A549 (cell line): ENCODE data around the gene SCTR. TPM values are rescaled to one million over a fixed set of nuclear protein-coding genes. Genes with fewer than 3 reads are reported as not detected.

Experiments used
- ATAC-seq, 2 experiments: fragments of 200-7000 bp in 1 of 2; fragments of >200 bp in 1 of 2; cut with Nextera tagmentation in 1 of 2; cut with Tn5 transposase in 1 of 2; 3 replicates each; pipeline versions ENCODE4 v1.8.0 to v1.9.1; 2018 to 2020; ENCODE audit warnings: mild to moderate bottlenecking in 1 of 2, moderate library complexity in 1 of 2
- CTCF ChIA-PET: fragments of 300-600 bp; sonication (Branson Sonifier 250); formaldehyde crosslinking; extraction: SDS; loops from one replicate; lab custom pipeline; 2021; ENCODE audit warnings: antibody characterized with exemption, inconsistent platforms; lab: Yijun Ruan, JAX
- POLR2A ChIA-PET: fragments of 350-600 bp; formaldehyde crosslinking; extraction: SDS; loops from one replicate; lab custom pipeline; 2021; ENCODE audit warnings: antibody characterized with exemption, inconsistent platforms; lab: Yijun Ruan, JAX
- DNase-seq, 2 experiments: peaks; one replicate each; pipeline versions ENCODE4 v3.0.0 to v3.0.0-alpha.2; 2011 to 2016; ENCODE audit warnings: low read depth in 1 of 2, low spot score in 1 of 2
- FAIRE-seq: peaks from 2 replicates; lab custom pipeline; 2011; peaks lifted over from hg19 to GRCh38; lab: Jason Lieb, UNC
- H3K27ac ChIP-seq, 2 experiments: fragments of >200 bp; sonication (Bioruptor Twin); formaldehyde crosslinking; 3 replicates each; pipeline ENCODE4 v1.5.1; 2016 to 2017
- H3K4me1 ChIP-seq: fragments of >200 bp; sonication (Bioruptor Twin); formaldehyde crosslinking; 3 replicates; pipeline ENCODE4 v1.6.1; 2016
- H3K4me2 ChIP-seq: fragments of >200 bp; sonication (Bioruptor Twin); formaldehyde crosslinking; 3 replicates; pipeline ENCODE4 v1.6.1; 2016
- H3K4me3 ChIP-seq: fragments of >200 bp; sonication (Bioruptor Twin); formaldehyde crosslinking; 3 replicates; pipeline ENCODE4 v1.5.1; 2016
- H3K9me3 ChIP-seq: fragments of >200 bp; sonication (Bioruptor Twin); formaldehyde crosslinking; 3 replicates; pipeline ENCODE4 v1.6.1; 2016
- CEBPB ChIP-seq, 2 experiments: fragments of >200 bp in 1 of 2; sonication (Bioruptor Twin) in 1 of 2; formaldehyde crosslinking in 1 of 2; IDR thresholded peaks; 2 replicates each; pipeline ENCODE4 v1.6.1; 2012 to 2016
- FOSB ChIP-seq: fragments of 250-450 bp; sonication (Bioruptor Pico); IDR thresholded peaks from 2 replicates; pipeline ENCODE4 v1.5.0; 2020; ENCODE audit warnings: mild to moderate bottlenecking, moderate library complexity
- HOXB13 ChIP-seq: fragments of 250-450 bp; sonication (Bioruptor Pico); IDR thresholded peaks from 2 replicates; pipeline ENCODE4 v1.5.0; 2020; ENCODE audit warnings: low read depth, mild to moderate bottlenecking, moderate library complexity
- JUNB ChIP-seq: fragments of >200 bp; sonication (Bioruptor Twin); formaldehyde crosslinking; IDR thresholded peaks from 2 replicates; pipeline ENCODE4 v1.6.1; 2016
- MYC ChIP-seq: IDR thresholded peaks from 2 replicates; pipeline ENCODE4 v1.6.1; 2012; ENCODE audit warnings: mild to moderate bottlenecking, inconsistent platforms, low read length, improper control_type of control experiment, borderline replicate concordance
- NR3C1 ChIP-seq: fragments of >200 bp; sonication (Bioruptor Twin); formaldehyde crosslinking; IDR thresholded peaks from 3 replicates; pipeline ENCODE4 v1.6.1; 2017
- POLR2A ChIP-seq: IDR thresholded peaks from 2 replicates; pipeline ENCODE4 v1.6.1; 2012; ENCODE audit warnings: mild to moderate bottlenecking, low read length
- RARB ChIP-seq: fragments of 250-450 bp; sonication (Bioruptor Pico); IDR thresholded peaks from 2 replicates; pipeline ENCODE4 v1.8.0; 2021; ENCODE audit warnings: mild to moderate bottlenecking, moderate library complexity
- TFCP2L1 ChIP-seq: fragments of 250-450 bp; sonication (Bioruptor Pico); IDR thresholded peaks from 2 replicates; pipeline ENCODE4 v1.5.0; 2021; ENCODE audit warnings: mild to moderate bottlenecking
- WGBS: methylation state at CpG from one replicate; pipeline ENCODE4 v1.1.6; 2017; ENCODE audit errors: missing lambda C conversion rate; 5-methylcytosine and 5-hydroxymethylcytosine counted together
- polyA plus RNA-seq, 4 experiments: library from polyadenylated mRNA; depleted of rRNA in 3 of 4; stranded (reverse); fragments of >200 nt; fragmentation: RNase III in 1 of 4; extraction: RNeasy Plus Mini Kit Qiagen cat#74134 plus additional on column Dnase treatment in 1 of 4; gene quantifications; 2 replicates in 3 of 4; 3 replicates in 1 of 4; pipeline ENCODE4 v1.2.3, GENCODE V29; 2011 to 2017
- TF ChIP-seq, protein P1 (sequence below): fragments of 250-450 bp; sonication (Bioruptor Pico); IDR thresholded peaks from 2 replicates; pipeline ENCODE4 v1.5.0; 2021; ENCODE audit warnings: mild to moderate bottlenecking, moderate library complexity, borderline replicate concordance
- TF ChIP-seq, protein P2 (sequence below): fragments of 150-350 bp; IDR thresholded peaks from 2 replicates; pipeline ENCODE4 v1.6.1; 2014; ENCODE audit warnings: low read depth, mild to moderate bottlenecking, low read length

Gene SCTR
- polyA plus RNA-seq, 2 of the 4 experiments (the other 2 are of a cell fraction) = not detected

DNA sequence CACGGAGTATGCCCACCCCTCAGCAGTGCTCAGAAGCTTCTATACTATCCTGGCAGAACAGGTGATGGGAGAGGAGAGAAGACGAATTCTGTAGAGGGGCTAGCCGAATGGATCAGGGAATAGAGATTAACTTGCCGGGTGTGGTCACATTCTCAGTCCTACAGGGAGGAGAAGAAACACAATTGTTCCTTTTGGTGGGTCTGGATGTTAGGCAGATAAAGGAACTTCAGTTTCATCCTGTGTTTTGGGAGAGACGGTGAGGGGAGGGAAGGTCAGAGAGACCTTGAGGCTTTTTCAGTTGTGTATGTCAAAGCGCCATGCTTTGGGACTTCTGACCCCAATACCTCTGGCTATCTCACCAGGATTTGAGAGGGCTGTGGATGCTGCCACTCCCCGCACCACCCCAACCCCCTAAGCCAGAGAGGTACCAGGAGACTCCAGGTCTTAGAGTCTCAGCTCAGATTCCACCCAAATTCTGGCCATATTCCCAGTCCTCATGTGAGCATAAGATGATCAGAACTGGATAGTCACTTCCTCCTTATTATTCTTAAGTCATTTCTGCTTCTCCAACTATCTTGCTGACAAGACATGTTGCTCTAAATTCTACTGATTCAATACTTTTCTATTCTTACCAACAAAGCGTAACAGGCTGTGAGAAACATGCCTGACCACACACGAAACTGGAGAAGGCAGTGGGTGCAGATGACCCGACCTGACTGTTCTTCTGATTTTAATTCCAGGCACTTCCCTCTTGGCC is 94.9 kb downstream of the SCTR start:
- Histone ChIP-seq H3K4me1 (peaks cover 51% of the 10 kb centered on the region), H3K4me2 (peak overlapping the region; percentile 1; the same call in 1 of the 3 replicates), H3K27ac (peak overlapping the region in 1 of 2 experiments; percentile 91; a peak in 2 of 6 replicates), H3K4me3 (no peak overlapping the region), H3K9me3 (no peaks in the 10 kb centered on the region)
- WGBS = 82% methylated on average over 10 of the region's 10 CpGs
- ATAC-seq (no peak), DNase-seq (no peak), FAIRE-seq (no peak)
- POLR2A ChIA-PET = no interaction called here
- TF ChIP-seq, protein P1, sequence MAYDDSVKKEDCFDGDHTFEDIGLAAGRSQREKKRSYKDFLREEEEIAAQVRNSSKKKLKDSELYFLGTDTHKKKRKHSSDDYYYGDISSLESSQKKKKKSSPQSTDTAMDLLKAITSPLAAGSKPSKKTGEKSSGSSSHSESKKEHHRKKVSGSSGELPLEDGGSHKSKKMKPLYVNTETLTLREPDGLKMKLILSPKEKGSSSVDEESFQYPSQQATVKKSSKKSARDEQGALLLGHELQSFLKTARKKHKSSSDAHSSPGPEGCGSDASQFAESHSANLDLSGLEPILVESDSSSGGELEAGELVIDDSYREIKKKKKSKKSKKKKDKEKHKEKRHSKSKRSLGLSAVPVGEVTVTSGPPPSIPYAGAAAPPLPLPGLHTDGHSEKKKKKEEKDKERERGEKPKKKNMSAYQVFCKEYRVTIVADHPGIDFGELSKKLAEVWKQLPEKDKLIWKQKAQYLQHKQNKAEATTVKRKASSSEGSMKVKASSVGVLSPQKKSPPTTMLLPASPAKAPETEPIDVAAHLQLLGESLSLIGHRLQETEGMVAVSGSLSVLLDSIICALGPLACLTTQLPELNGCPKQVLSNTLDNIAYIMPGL (CRISPR knock-in tag) = no peak
- TF ChIP-seq RARB (CRISPR knock-in tag) (no peak), FOSB (no peak)
- TF ChIP-seq, protein P2, sequence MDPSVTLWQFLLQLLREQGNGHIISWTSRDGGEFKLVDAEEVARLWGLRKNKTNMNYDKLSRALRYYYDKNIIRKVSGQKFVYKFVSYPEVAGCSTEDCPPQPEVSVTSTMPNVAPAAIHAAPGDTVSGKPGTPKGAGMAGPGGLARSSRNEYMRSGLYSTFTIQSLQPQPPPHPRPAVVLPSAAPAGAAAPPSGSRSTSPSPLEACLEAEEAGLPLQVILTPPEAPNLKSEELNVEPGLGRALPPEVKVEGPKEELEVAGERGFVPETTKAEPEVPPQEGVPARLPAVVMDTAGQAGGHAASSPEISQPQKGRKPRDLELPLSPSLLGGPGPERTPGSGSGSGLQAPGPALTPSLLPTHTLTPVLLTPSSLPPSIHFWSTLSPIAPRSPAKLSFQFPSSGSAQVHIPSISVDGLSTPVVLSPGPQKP = no peak
- CTCF ChIA-PET = interaction anchor here (0.8 to 1.9 kb wide), 2 partner anchors 12 to 47 kb away, joined by 3 to 5 read pairs; no protein-coding TSS in a partner anchor

DNA sequence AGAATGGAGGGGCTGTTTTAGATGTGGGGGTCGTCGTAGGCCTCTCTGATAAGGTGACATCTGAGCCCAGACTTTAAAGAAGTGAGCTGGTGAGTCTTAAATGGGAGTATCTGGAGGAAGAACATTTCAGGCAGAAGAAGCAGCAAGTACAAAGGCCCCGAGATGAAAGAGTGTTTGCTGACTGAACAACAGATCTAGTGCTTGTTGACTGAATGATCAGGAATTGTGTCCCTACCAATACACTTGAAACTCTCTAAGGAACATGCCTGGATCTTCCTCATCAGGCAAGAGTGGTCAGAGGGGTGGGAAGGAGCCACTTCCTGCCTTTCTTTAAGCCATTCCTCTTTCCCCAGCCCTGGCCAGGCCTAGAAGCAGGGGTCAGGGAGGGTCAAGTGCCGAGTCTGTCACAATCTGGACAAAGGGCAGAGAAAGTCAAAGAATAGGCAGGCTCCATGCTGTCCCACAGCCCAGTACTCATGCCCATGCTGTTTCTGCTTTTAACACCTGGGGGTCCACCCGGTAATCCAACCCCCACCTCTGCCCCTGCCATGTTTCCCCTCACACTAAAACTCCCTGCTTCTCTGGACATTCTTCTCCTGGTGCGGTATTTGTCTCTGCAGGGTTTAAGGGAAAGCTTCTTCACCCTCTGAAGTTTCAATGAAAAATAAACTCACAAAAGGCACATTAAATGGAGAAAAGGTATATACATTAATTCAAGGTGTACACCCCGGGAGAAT is 95.6 kb downstream of the SCTR start:
- no peak for FAIRE-seq
- TF ChIP-seq MYC = no peak
- H3K4me1 ChIP-seq = peaks cover 51% of the 10 kb centered on the region
- ATAC-seq = no peak
- no peaks in the 10 kb centered on the region for H3K9me3 ChIP-seq
- POLR2A ChIA-PET = no interaction called here
- peak overlapping the region; percentile 1; the same call in 1 of the 3 replicates for H3K4me2 ChIP-seq
- WGBS = 76% methylated on average over 7 of the region's 7 CpGs
- no peak for DNase-seq
- H3K27ac ChIP-seq = no peak overlapping the region; a peak in 1 of 6 replicates
- H3K4me3 ChIP-seq = no peak overlapping the region
- CTCF ChIA-PET = interaction anchor here (1.9 kb wide), 1 partner anchor 48 kb away, joined by 5 read pairs; no protein-coding TSS in a partner anchor

DNA sequence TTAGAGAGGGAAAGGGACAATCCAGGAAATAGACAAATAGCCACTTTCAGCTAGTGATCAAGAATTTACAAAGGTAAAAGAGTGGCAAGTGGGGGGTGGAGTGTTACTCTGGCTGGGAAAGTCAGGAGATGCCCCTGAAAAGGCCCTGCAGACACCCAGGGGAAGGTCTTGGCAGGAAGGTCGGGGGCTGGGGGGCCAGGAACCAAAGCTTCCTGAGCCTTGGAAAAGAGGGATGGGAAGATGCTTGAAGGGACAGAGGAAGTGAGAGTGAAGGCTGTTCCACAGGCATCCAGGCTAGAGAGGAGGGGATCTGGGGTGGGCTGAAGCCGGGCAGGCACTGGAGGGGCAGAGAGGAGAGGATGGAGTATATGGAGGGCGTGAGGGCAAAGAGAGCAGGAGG is 96.5 kb downstream of the SCTR start:
- DNase-seq (no peak), FAIRE-seq (no peak), ATAC-seq (no peak)
- Histone ChIP-seq H3K4me1 (peaks cover 51% of the 10 kb centered on the region), H3K9me3 (no peaks in the 10 kb centered on the region), H3K4me3 (no peak overlapping the region), H3K4me2 (no peak overlapping the region), H3K27ac (peak overlapping the region; percentile 61 to 72; a peak in 4 of 6 replicates)
- 80% methylated on average over 3 of the region's 3 CpGs for WGBS
- no peak for TF ChIP-seq HOXB13 (CRISPR knock-in tag)
- POLR2A ChIA-PET = no interaction called here
- CTCF ChIA-PET = interaction anchor here (1.9 kb wide), 1 partner anchor 49 kb away, joined by 5 read pairs; no protein-coding TSS in a partner anchor

DNA sequence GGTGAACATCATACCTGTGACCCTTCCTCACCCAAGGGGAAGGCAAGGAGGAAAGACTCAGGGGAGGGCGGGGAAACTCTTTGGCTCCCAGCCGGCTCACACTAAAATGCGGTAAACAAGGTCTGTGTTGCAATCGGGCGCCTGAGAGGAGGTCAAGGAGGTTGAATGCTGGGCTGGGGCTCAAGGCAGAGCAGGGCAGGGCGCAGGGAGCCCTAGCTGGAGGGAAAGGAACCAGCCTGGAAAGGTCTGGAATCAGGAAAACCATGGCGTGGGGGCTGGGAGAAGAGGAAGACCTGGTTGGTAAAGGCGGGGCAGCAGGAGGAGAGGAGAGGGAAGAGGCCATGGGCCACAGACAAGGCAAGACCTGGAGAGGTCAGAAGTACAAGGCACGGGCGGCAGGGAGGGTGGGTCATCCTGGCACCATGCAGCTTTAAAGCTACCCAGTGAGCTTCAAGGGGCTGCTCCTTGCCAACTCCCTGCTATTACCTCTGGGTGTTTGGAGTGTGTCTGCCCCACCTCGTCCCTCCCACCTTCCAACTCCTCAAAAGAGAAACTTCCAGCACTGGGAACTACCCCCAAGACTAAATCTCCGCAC is 97.4 kb downstream of the SCTR start:
- peak in 1 of 2 experiments; percentile 12; a peak in 2 of 6 replicates for ATAC-seq
- TF ChIP-seq, protein P1 (CRISPR knock-in tag) = no peak
- no peak for TF ChIP-seq JUNB
- TF ChIP-seq RARB (CRISPR knock-in tag) = no peak
- no peak for TF ChIP-seq NR3C1
- no peak for TF ChIP-seq FOSB
- no peak for TF ChIP-seq POLR2A
- peak; percentile 59 to 75; a peak in 3 of 4 replicates for TF ChIP-seq CEBPB (IDR thresholded peaks at IDR 0.05)
- TF ChIP-seq TFCP2L1 (CRISPR knock-in tag) = no peak
- TF ChIP-seq, all 56 proteins: peak for 1
- Histone ChIP-seq H3K4me2 (peak overlapping the region; percentile 62), H3K4me1 (peaks cover 51% of the 10 kb centered on the region), H3K4me3 (no peak overlapping the region), H3K27ac (peak overlapping the region; percentile 61 to 72), H3K9me3 (no peaks in the 10 kb centered on the region; the same call in 2 of the 3 replicates)
- CTCF ChIA-PET = interaction anchor here (1.9 kb wide), 1 partner anchor 49 kb away, joined by 5 read pairs; no protein-coding TSS in a partner anchor
- peak in 1 of 2 experiments; percentile 38 for DNase-seq
- 35% methylated on average over 12 of the region's 12 CpGs for WGBS
- FAIRE-seq = no peak
- POLR2A ChIA-PET = no interaction called here
